ENCODE results near the gene DDX41.
"Not testable (repeated sequence)": the region's sequence is repeated elsewhere in the genome, so short reads cannot be mapped to it uniquely, and the experiment has no call there.

DDX41 gene

GRCh38 chr5:177546258-177546741 lies 29.5 kb upstream of the DDX41 start:
- Mint-ChIP-seq H3K4me1 (peaks cover 14% of the 10 kb centered on the region), H3K4me3 (no peak overlapping the region), H3K27me3 (no peaks in the 10 kb centered on the region), H3K36me3 (peaks cover 9% of the 10 kb centered on the region), H3K9me3 (no peaks in the 10 kb centered on the region), H3K27ac (no peak overlapping the region)
- ATAC-seq (ENCODE audit: low read depth) (no peak), DNase-seq (ENCODE audit: low spot score in 2 of 2) (no peak)

- H3K36me3 Mint-ChIP-seq: peaks cover 12% of the 10 kb centered on the region
- ATAC-seq (ENCODE audit: low read depth): no peak
Observed at GRCh38 chr5:177545487-177546257, 28.9 kb upstream of the DDX41 start.

GRCh38 chr5:177542816-177543465 lies 26.2 kb upstream of the DDX41 start:
- H3K36me3 Mint-ChIP-seq: peaks cover 15% of the 10 kb centered on the region

More at GRCh38 chr5:177545487-177546257, 28.9 kb upstream of the DDX41 start:
- Mint-ChIP-seq H3K4me1 (peaks cover 18% of the 10 kb centered on the region), H3K27ac (no peak overlapping the region), H3K4me3 (no peak overlapping the region), H3K27me3 (no peaks in the 10 kb centered on the region), H3K9me3 (no peaks in the 10 kb centered on the region)
- DNase-seq (ENCODE audit: low spot score in 2 of 2): no peak

GRCh38 chr5:177540438-177540837 lies 23.7 kb upstream of the DDX41 start:
- no peak overlapping the region for H3K27ac Mint-ChIP-seq

More at GRCh38 chr5:177542816-177543465, 26.2 kb upstream of the DDX41 start:
- no peaks in the 10 kb centered on the region for H3K9me3 Mint-ChIP-seq
- H3K4me3 Mint-ChIP-seq: no peak overlapping the region
- DNase-seq (ENCODE audit: low spot score in 2 of 2) (no peak), ATAC-seq (ENCODE audit: low read depth) (no peak)
- no peaks in the 10 kb centered on the region for H3K27me3 Mint-ChIP-seq
- no peak overlapping the region for H3K27ac Mint-ChIP-seq
- H3K4me1 Mint-ChIP-seq: peaks cover 10% of the 10 kb centered on the region

GRCh38 chr5:177539411-177539810 lies 22.6 kb upstream of the DDX41 start:
- H3K9me3 Mint-ChIP-seq: no peaks in the 10 kb centered on the region
- H3K4me3 Mint-ChIP-seq: no peak overlapping the region
- ATAC-seq (ENCODE audit: low read depth) (no peak), DNase-seq (ENCODE audit: low spot score in 2 of 2) (no peak)
- H3K4me1 Mint-ChIP-seq: peaks cover 4% of the 10 kb centered on the region
- no peak overlapping the region for H3K27ac Mint-ChIP-seq
- H3K36me3 Mint-ChIP-seq: peaks cover 17% of the 10 kb centered on the region
- H3K27me3 Mint-ChIP-seq: no peaks in the 10 kb centered on the region

More at GRCh38 chr5:177540438-177540837, 23.7 kb upstream of the DDX41 start:
- peaks cover 4% of the 10 kb centered on the region for H3K4me1 Mint-ChIP-seq
- no peak overlapping the region for H3K4me3 Mint-ChIP-seq
- ATAC-seq (ENCODE audit: low read depth) (no peak), DNase-seq (ENCODE audit: low spot score in 2 of 2) (no peak)
- H3K36me3 Mint-ChIP-seq: peaks cover 17% of the 10 kb centered on the region
- H3K9me3 Mint-ChIP-seq: no peaks in the 10 kb centered on the region
- H3K27me3 Mint-ChIP-seq: no peaks in the 10 kb centered on the region

GRCh38 chr5:177538876-177539275 lies 22.1 kb upstream of the DDX41 start:
- DNase-seq (ENCODE audit: low spot score in 2 of 2) (no peak), ATAC-seq (ENCODE audit: low read depth) (no peak)
- Mint-ChIP-seq H3K9me3 (no peaks in the 10 kb centered on the region), H3K27ac (no peak overlapping the region), H3K27me3 (no peaks in the 10 kb centered on the region), H3K36me3 (peaks cover 18% of the 10 kb centered on the region), H3K4me1 (peaks cover 4% of the 10 kb centered on the region), H3K4me3 (no peak overlapping the region)

GRCh38 chr5:177537389-177538361 lies 20.9 kb upstream of the DDX41 start:
- Mint-ChIP-seq H3K4me3 (no peak overlapping the region), H3K9me3 (no peaks in the 10 kb centered on the region), H3K4me1 (peaks cover 4% of the 10 kb centered on the region), H3K27ac (no peak overlapping the region), H3K36me3 (peaks cover 22% of the 10 kb centered on the region), H3K27me3 (no peaks in the 10 kb centered on the region)
- ATAC-seq (ENCODE audit: low read depth) (no peak), DNase-seq (ENCODE audit: low spot score in 2 of 2) (no peak)

- H3K27ac Mint-ChIP-seq: no peak overlapping the region
- no peaks in the 10 kb centered on the region for H3K27me3 Mint-ChIP-seq
- H3K9me3 Mint-ChIP-seq: no peaks in the 10 kb centered on the region
- H3K4me3 Mint-ChIP-seq: no peak overlapping the region
- peaks cover 4% of the 10 kb centered on the region for H3K4me1 Mint-ChIP-seq
- ATAC-seq (ENCODE audit: low read depth): no peak
- H3K36me3 Mint-ChIP-seq: peaks cover 21% of the 10 kb centered on the region
- DNase-seq (ENCODE audit: low spot score in 2 of 2): no peak
Observed at GRCh38 chr5:177536386-177536785, 19.6 kb upstream of the DDX41 start.

GRCh38 chr5:177535125-177535524 lies 18.4 kb upstream of the DDX41 start:
- Mint-ChIP-seq H3K4me3 (no peak overlapping the region), H3K36me3 (peaks cover 21% of the 10 kb centered on the region), H3K4me1 (no peaks in the 10 kb centered on the region), H3K27me3 (no peaks in the 10 kb centered on the region), H3K27ac (no peak overlapping the region), H3K9me3 (no peaks in the 10 kb centered on the region)
- no peak for ATAC-seq (ENCODE audit: low read depth)
- no peak for DNase-seq (ENCODE audit: low spot score in 2 of 2)

GRCh38 chr5:177534433-177534832 lies 17.7 kb upstream of the DDX41 start:
- H3K9me3 Mint-ChIP-seq; ATAC-seq (ENCODE audit: low read depth); H3K4me1 Mint-ChIP-seq; DNase-seq (ENCODE audit: low spot score in 2 of 2); H3K27ac Mint-ChIP-seq; H3K27me3 Mint-ChIP-seq; H3K4me3 Mint-ChIP-seq: not testable (repeated sequence)
- H3K36me3 Mint-ChIP-seq: peaks cover 23% of the 10 kb centered on the region

- Mint-ChIP-seq H3K4me1 (no peaks in the 10 kb centered on the region), H3K27ac (no peak overlapping the region), H3K36me3 (peaks cover 18% of the 10 kb centered on the region), H3K27me3 (no peaks in the 10 kb centered on the region), H3K9me3 (no peaks in the 10 kb centered on the region), H3K4me3 (no peak overlapping the region)
- DNase-seq (ENCODE audit: low spot score in 2 of 2): no peak
- no peak for ATAC-seq (ENCODE audit: low read depth)
Observed at GRCh38 chr5:177531209-177531940, 14.6 kb upstream of the DDX41 start.

- peaks cover 18% of the 10 kb centered on the region for H3K36me3 Mint-ChIP-seq
- no peak for DNase-seq (ENCODE audit: low spot score in 2 of 2)
- H3K4me1 Mint-ChIP-seq: no peaks in the 10 kb centered on the region
- H3K4me3 Mint-ChIP-seq: no peak overlapping the region
- no peaks in the 10 kb centered on the region for H3K9me3 Mint-ChIP-seq
- no peak overlapping the region for H3K27ac Mint-ChIP-seq
- no peaks in the 10 kb centered on the region for H3K27me3 Mint-ChIP-seq
- ATAC-seq (ENCODE audit: low read depth): no peak
Observed at GRCh38 chr5:177530638-177531037, 13.9 kb upstream of the DDX41 start.

All from memory B cell (primary cell).